ENCODE data around the gene ANAPC10. TPM values are rescaled to one million over a fixed set of nuclear protein-coding genes. Genes with fewer than 3 reads are reported as not detected.

The ANAPC10 gene
- total RNA-seq, 2 donors from 2014 or later, result 22.3 to 31.4 TPM

DNA sequence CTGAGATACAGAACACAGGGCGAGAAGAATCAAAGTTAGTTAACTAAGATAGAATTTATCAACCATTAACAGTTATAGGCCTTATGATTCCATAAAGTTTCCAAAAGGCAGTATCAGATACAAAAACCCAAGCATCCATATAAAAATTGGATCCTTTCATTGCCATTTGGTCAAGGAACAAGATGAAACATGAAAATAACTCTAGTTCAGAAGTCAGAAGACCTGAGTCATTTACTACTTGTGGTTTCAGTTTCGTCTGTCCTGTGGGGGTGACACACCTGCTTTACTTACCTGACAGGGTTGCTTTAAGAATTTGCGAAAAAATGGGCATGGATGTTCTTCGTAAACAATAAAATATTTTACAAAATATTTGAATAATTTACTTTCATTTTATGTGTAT lies 130.8 kb downstream of the ANAPC10 start:
- intact Hi-C loops (cut with DNase I), result no loop called here
- TF ChIP-seq POLR2A (IDR thresholded peaks at IDR 0.05) (no peak), POLR2AphosphoS5 (IDR thresholded peaks at IDR 0.05) (no peak)
- no peaks in the 10 kb centered on the region for H3K4me1 ChIP-seq (replicated peaks)
- H3K27me3 ChIP-seq (replicated peaks; ENCODE audit: insufficient read depth), result no peaks in the 10 kb centered on the region
- no peak for DNase-seq (ENCODE audit: low spot score)
- no peak overlapping the region for H3K27ac ChIP-seq
- no peaks in the 10 kb centered on the region for H3K9me3 ChIP-seq
- H3K4me3 ChIP-seq, result no peak overlapping the region
- WGBS, result 82% methylated on average over 4 of the region's 4 CpGs
- H3K36me3 ChIP-seq, result no peaks in the 10 kb centered on the region

DNA sequence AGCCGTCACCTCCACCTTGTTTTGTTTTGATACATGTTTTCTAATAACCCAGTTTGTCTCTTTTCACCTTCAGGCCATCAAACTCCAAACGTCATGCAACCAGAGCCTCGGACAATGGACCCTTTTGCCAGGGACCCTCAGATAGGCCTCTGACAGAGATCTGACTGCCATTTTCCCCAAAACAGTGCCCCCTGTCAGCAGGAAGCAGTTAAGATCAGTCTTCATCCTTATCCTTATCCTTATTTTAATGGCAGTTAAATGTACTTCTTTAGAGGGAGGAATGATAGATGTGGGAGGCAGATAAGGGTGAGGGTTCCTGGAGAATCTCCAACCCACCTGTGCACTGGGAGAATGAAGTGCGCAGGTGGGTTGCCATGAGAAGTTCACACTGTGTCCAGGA lies 135.7 kb downstream of the ANAPC10 start:
- Histone ChIP-seq H3K4me1 (replicated peaks) (no peaks in the 10 kb centered on the region), H3K9me3 (no peaks in the 10 kb centered on the region), H3K36me3 (no peaks in the 10 kb centered on the region), H3K4me3 (no peak overlapping the region), H3K27me3 (replicated peaks; ENCODE audit: insufficient read depth) (no peaks in the 10 kb centered on the region), H3K27ac (no peak overlapping the region)
- 86% methylated on average over 4 of the region's 4 CpGs for WGBS
- DNase-seq (ENCODE audit: low spot score), result no peak
- TF ChIP-seq, protein P1, sequence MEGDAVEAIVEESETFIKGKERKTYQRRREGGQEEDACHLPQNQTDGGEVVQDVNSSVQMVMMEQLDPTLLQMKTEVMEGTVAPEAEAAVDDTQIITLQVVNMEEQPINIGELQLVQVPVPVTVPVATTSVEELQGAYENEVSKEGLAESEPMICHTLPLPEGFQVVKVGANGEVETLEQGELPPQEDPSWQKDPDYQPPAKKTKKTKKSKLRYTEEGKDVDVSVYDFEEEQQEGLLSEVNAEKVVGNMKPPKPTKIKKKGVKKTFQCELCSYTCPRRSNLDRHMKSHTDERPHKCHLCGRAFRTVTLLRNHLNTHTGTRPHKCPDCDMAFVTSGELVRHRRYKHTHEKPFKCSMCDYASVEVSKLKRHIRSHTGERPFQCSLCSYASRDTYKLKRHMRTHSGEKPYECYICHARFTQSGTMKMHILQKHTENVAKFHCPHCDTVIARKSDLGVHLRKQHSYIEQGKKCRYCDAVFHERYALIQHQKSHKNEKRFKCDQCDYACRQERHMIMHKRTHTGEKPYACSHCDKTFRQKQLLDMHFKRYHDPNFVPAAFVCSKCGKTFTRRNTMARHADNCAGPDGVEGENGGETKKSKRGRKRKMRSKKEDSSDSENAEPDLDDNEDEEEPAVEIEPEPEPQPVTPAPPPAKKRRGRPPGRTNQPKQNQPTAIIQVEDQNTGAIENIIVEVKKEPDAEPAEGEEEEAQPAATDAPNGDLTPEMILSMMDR (IDR thresholded peaks at IDR 0.05), result no peak
- TF ChIP-seq POLR2AphosphoS5 (IDR thresholded peaks at IDR 0.05), result no peak
- TF ChIP-seq POLR2A (IDR thresholded peaks at IDR 0.05), result no peak
- intact Hi-C loops (cut with DNase I), result no loop called here

DNA sequence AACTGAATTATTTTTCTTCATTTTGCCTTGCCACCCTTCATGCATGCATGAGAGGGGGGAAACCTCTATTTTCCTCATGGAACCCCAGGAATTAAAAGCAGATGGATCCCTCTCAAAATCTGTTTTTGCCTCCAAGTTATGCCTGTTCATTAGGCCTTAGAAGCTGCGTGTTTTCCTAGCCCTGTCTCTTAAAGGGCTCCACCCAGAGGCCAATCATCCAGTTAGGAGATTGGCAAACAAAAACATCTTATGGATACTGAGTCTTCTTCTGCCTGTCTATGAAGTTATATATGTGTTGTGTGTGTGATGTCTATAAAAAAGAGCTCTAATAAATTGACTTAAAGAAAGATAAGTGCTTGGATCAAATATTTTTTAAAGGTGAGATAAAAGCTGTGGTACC lies 142.9 kb downstream of the ANAPC10 start:
- H3K9me3 ChIP-seq, result no peaks in the 10 kb centered on the region
- intact Hi-C loops (cut with DNase I), result no loop called here
- H3K4me1 ChIP-seq (replicated peaks), result no peaks in the 10 kb centered on the region
- no peak overlapping the region for H3K4me3 ChIP-seq
- H3K36me3 ChIP-seq, result no peaks in the 10 kb centered on the region
- DNase-seq (ENCODE audit: low spot score), result no peak
- TF ChIP-seq POLR2AphosphoS5 (IDR thresholded peaks at IDR 0.05), result no peak
- no peak for TF ChIP-seq POLR2A (IDR thresholded peaks at IDR 0.05)
- TF ChIP-seq, protein P1 (IDR thresholded peaks at IDR 0.05), result no peak
- 77% methylated on average over 1 of the region's 1 CpG for WGBS
- no peaks in the 10 kb centered on the region for H3K27me3 ChIP-seq (replicated peaks; ENCODE audit: insufficient read depth)
- H3K27ac ChIP-seq, result no peak overlapping the region

GRCh38 chr4:144954230-144954629 lies 143.8 kb downstream of the ANAPC10 start:
- intact Hi-C loops (cut with DNase I), result no loop called here
- no peaks in the 10 kb centered on the region for H3K9me3 ChIP-seq

DNA sequence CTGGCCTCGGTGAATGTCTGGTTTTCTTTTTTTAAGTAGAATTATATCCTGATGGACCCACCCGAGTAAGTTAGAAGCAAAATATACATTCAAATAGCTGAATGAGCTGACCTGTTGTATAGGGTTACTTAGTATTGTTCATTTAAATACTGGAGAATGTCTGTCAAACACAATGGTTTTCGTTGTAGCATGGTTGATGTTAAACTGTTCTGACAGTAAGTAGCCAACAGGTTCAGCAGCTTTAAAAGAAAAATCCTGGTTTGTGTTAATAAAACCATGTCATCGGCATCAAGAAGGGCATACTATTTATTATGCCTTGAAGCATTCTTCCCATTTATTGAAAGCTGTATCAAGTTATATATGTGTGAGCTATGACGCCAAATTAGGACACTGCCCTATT lies 149.6 kb downstream of the ANAPC10 start:
- no peak overlapping the region for H3K27ac ChIP-seq
- H3K4me1 ChIP-seq (replicated peaks), result no peaks in the 10 kb centered on the region
- no peak for DNase-seq (ENCODE audit: low spot score)
- TF ChIP-seq, protein P1 (IDR thresholded peaks at IDR 0.05), result no peak
- no peak for TF ChIP-seq POLR2A (IDR thresholded peaks at IDR 0.05)
- no peak for TF ChIP-seq POLR2AphosphoS5 (IDR thresholded peaks at IDR 0.05)
- H3K27me3 ChIP-seq (replicated peaks; ENCODE audit: insufficient read depth), result no peaks in the 10 kb centered on the region
- no peaks in the 10 kb centered on the region for H3K36me3 ChIP-seq
- H3K9me3 ChIP-seq, result no peaks in the 10 kb centered on the region
- intact Hi-C loops (cut with DNase I), result no loop called here
- no peak overlapping the region for H3K4me3 ChIP-seq
- WGBS, result 83% methylated on average over 5 of the region's 5 CpGs

More at GRCh38 chr4:144954230-144954629, 143.8 kb downstream of the ANAPC10 start:
- 93% methylated on average over 1 of the region's 1 CpG for WGBS
- Histone ChIP-seq H3K4me3 (no peak overlapping the region), H3K4me1 (replicated peaks) (no peaks in the 10 kb centered on the region), H3K27me3 (replicated peaks; ENCODE audit: insufficient read depth) (no peaks in the 10 kb centered on the region), H3K36me3 (no peaks in the 10 kb centered on the region), H3K27ac (no peak overlapping the region)
- TF ChIP-seq POLR2A (IDR thresholded peaks at IDR 0.05) (no peak), POLR2AphosphoS5 (IDR thresholded peaks at IDR 0.05) (no peak)
- TF ChIP-seq, protein P1 (IDR thresholded peaks at IDR 0.05), result no peak
- DNase-seq (ENCODE audit: low spot score), result no peak
